ENCODE measurements around the gene CPNE8. TPM values are rescaled to one million over a fixed set of nuclear protein-coding genes. Genes with fewer than 3 reads are reported as not detected.

Gene CPNE8
- total RNA-seq, 1 donor from 2014 or later: 1.7 TPM

- Mint-ChIP-seq H3K27ac (no peak overlapping the region), H3K4me3 (ENCODE audit: low read depth) (no peak overlapping the region), H3K4me1 (ENCODE audit: low read depth) (no peaks in the 10 kb centered on the region), H3K9me3 (ENCODE audit: low read depth) (peaks cover under 1% of the 10 kb centered on the region), H3K36me3 (ENCODE audit: insufficient read depth) (no peaks in the 10 kb centered on the region), H3K27me3 (no peaks in the 10 kb centered on the region)
- DNase-seq (ENCODE audit: low spot score, unreplicated experiment): no peak
- TF ChIP-seq, protein P1, sequence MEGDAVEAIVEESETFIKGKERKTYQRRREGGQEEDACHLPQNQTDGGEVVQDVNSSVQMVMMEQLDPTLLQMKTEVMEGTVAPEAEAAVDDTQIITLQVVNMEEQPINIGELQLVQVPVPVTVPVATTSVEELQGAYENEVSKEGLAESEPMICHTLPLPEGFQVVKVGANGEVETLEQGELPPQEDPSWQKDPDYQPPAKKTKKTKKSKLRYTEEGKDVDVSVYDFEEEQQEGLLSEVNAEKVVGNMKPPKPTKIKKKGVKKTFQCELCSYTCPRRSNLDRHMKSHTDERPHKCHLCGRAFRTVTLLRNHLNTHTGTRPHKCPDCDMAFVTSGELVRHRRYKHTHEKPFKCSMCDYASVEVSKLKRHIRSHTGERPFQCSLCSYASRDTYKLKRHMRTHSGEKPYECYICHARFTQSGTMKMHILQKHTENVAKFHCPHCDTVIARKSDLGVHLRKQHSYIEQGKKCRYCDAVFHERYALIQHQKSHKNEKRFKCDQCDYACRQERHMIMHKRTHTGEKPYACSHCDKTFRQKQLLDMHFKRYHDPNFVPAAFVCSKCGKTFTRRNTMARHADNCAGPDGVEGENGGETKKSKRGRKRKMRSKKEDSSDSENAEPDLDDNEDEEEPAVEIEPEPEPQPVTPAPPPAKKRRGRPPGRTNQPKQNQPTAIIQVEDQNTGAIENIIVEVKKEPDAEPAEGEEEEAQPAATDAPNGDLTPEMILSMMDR (IDR thresholded peaks at IDR 0.05; ENCODE audit: unreplicated experiment): no peak
Observed at GRCh38 chr12:38721611-38722252, 183.7 kb downstream of the CPNE8 start.

DNA sequence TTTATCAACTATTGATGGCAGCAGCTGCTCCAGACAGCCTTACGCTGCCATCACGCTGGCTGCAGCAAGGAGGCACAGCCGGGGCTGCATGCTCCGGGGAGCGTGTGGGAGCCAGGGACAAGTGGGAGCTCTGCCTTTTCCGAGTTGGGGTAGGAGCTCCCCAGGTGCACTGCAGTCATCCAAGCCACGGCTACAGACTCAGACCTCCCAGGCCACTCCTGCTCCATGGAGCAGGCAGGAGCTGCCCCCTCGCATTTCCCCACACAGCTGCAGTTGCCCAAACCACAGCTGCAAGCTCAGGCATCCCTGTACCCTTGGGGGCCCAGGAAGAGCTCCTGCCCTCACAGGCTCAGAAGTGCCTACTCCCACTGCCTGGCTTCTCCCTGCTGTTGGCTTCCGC is 184.7 kb downstream of the CPNE8 start:
- no peak for DNase-seq (ENCODE audit: low spot score, unreplicated experiment)
- no peaks in the 10 kb centered on the region for H3K4me1 Mint-ChIP-seq (ENCODE audit: low read depth)
- H3K27me3 Mint-ChIP-seq: no peaks in the 10 kb centered on the region
- H3K9me3 Mint-ChIP-seq (ENCODE audit: low read depth): peaks cover 9% of the 10 kb centered on the region
- peaks cover 5% of the 10 kb centered on the region for H3K36me3 Mint-ChIP-seq (ENCODE audit: insufficient read depth)
- H3K4me3 Mint-ChIP-seq (ENCODE audit: low read depth): no peak overlapping the region
- H3K27ac Mint-ChIP-seq: no peak overlapping the region
- TF ChIP-seq, protein P1 (IDR thresholded peaks at IDR 0.05; ENCODE audit: unreplicated experiment): no peak

GRCh38 chr12:38713294-38713693 is 192.1 kb downstream of the CPNE8 start:
- H3K36me3 Mint-ChIP-seq (ENCODE audit: insufficient read depth): peaks cover 5% of the 10 kb centered on the region
- H3K27ac Mint-ChIP-seq: no peak overlapping the region
- DNase-seq (ENCODE audit: low spot score, unreplicated experiment): no peak
- no peaks in the 10 kb centered on the region for H3K27me3 Mint-ChIP-seq
- H3K4me1 Mint-ChIP-seq (ENCODE audit: low read depth): no peaks in the 10 kb centered on the region
- no peak overlapping the region for H3K4me3 Mint-ChIP-seq (ENCODE audit: low read depth)
- TF ChIP-seq, protein P1 (IDR thresholded peaks at IDR 0.05; ENCODE audit: unreplicated experiment): no peak
- peaks cover 9% of the 10 kb centered on the region for H3K9me3 Mint-ChIP-seq (ENCODE audit: low read depth)

GRCh38 chr12:38711054-38711453 is 194.3 kb downstream of the CPNE8 start:
- H3K9me3 Mint-ChIP-seq (ENCODE audit: low read depth): peaks cover 2% of the 10 kb centered on the region
- H3K27ac Mint-ChIP-seq: peak overlapping the region; percentile 68
- H3K27me3 Mint-ChIP-seq: no peaks in the 10 kb centered on the region
- H3K4me1 Mint-ChIP-seq (ENCODE audit: low read depth): no peaks in the 10 kb centered on the region
- H3K36me3 Mint-ChIP-seq (ENCODE audit: insufficient read depth): peaks cover 2% of the 10 kb centered on the region
- TF ChIP-seq, protein P1 (IDR thresholded peaks at IDR 0.05; ENCODE audit: unreplicated experiment): no peak
- DNase-seq (ENCODE audit: low spot score, unreplicated experiment): no peak
- H3K4me3 Mint-ChIP-seq (ENCODE audit: low read depth): no peak overlapping the region

- Mint-ChIP-seq H3K4me1 (ENCODE audit: low read depth) (no peaks in the 10 kb centered on the region), H3K27me3 (no peaks in the 10 kb centered on the region), H3K36me3 (ENCODE audit: insufficient read depth) (no peaks in the 10 kb centered on the region)
Observed at GRCh38 chr12:38708466-38708865, 196.9 kb downstream of the CPNE8 start.

More at GRCh38 chr12:38708466-38708865, 196.9 kb downstream of the CPNE8 start:
- Mint-ChIP-seq H3K27ac (no peak overlapping the region), H3K4me3 (ENCODE audit: low read depth) (no peak overlapping the region), H3K9me3 (ENCODE audit: low read depth) (no peaks in the 10 kb centered on the region)
- TF ChIP-seq, protein P1 (IDR thresholded peaks at IDR 0.05; ENCODE audit: unreplicated experiment): no peak
- DNase-seq (ENCODE audit: low spot score, unreplicated experiment): no peak

Data from progenitor cell of endocrine pancreas (in vitro differentiated cells).